ENCODE data around the gene ELMO3. TPM values are rescaled to one million over a fixed set of nuclear protein-coding genes. Genes with fewer than 3 reads are reported as not detected.

Gene ELMO3
- total and polyA plus RNA-seq, 2 of the 13 experiments (the other 11 are each of a cell fraction or from before 2014, with no cell fraction given), result 2.6 to 4.0 TPM

GRCh38 chr16:67247192-67248072 lies 48.5 kb downstream of the ELMO3 start, which contains the start of gene FHOD1 (continued):
- TF ChIP-seq FIP1L1 (IDR thresholded peaks at IDR 0.05; ENCODE audit: borderline replicate concordance, insufficient read depth, low read depth, low read length) (no peak), REST (IDR thresholded peaks at IDR 0.05; ENCODE audit: borderline replicate concordance in 1 of 2, low read depth in 1 of 2, low read length in 2 of 2) (peak in 1 of 2 experiments; percentile 59; a peak in 1 of 4 replicates), ZBTB20 (CRISPR knock-in tag; IDR thresholded peaks at IDR 0.05; ENCODE audit: borderline replicate concordance, low read depth) (no peak; the same call in 1 of the 2 replicates), PRDM15 (CRISPR knock-in tag; IDR thresholded peaks at IDR 0.05) (no peak), ZNF512B (CRISPR knock-in tag; IDR thresholded peaks at IDR 0.05; ENCODE audit: borderline replicate concordance) (0 out of 2 replicates have a peak, but pooled peaks have one; percentile 13), TARDBP (CRISPR knock-in tag; IDR thresholded peaks at IDR 0.05) (peak; percentile 88), RBM39 (IDR thresholded peaks at IDR 0.05; ENCODE audit: low read depth, low read length, poor library complexity, severe bottlenecking) (no peak), ZMYM2 (CRISPR knock-in tag; IDR thresholded peaks at IDR 0.05) (no peak), ZBTB7B (CRISPR knock-in tag; IDR thresholded peaks at IDR 0.05) (peak; percentile 59; the same call in 1 of the 2 replicates), AHR (CRISPR knock-in tag; IDR thresholded peaks at IDR 0.05) (peak; percentile 88), RBFOX2 (IDR thresholded peaks at IDR 0.05; ENCODE audit: low read depth, low read length) (peak; percentile 72), DMTF1 (CRISPR knock-in tag; IDR thresholded peaks at IDR 0.05) (no peak), ARNTL (CRISPR knock-in tag; IDR thresholded peaks at IDR 0.05) (0 out of 2 replicates have a peak, but pooled peaks have one; percentile 8), ZNF143 (CRISPR knock-in tag; IDR thresholded peaks at IDR 0.05) (peak; percentile 35; the same call in 1 of the 2 replicates)

Measured in HepG2 (cell line).